Calu3 (cell line): ENCODE measurements around the gene TRIM63. TPM values are rescaled to one million over a fixed set of nuclear protein-coding genes. Genes with fewer than 3 reads are reported as not detected.

Experiments
- BruUV-seq: library from RNA; stranded (reverse); fragments of 400-500 nt; replicated peaks from 2 replicates; lab custom pipeline; 2021; lab: Mats Ljungman, UMichigan
- CTCF ChIA-PET: fragments of 300-600 bp; sonication (Branson Sonifier 250); formaldehyde crosslinking; loops from one replicate; lab custom pipeline; 2022; ENCODE audit warnings: antibody characterized with exemption; lab: Charles Lee
- DNase-seq: peaks from one replicate; pipeline ENCODE4 v3.0.0; 2022
- H3K27ac Mint-ChIP-seq: one replicate; pipeline ENCODE4 v1.8.0; 2022; ENCODE audit warnings: mixed read lengths; ENCODE audit not compliant: unreplicated experiment
- H3K27me3 Mint-ChIP-seq: one replicate; pipeline ENCODE4 v1.8.0; 2022; ENCODE audit warnings: mixed read lengths; ENCODE audit not compliant: unreplicated experiment
- H3K36me3 Mint-ChIP-seq: one replicate; pipeline ENCODE4 v1.8.0; 2022; ENCODE audit warnings: mild to moderate bottlenecking, moderate library complexity, mixed read lengths; ENCODE audit not compliant: insufficient read depth, unreplicated experiment
- H3K4me1 Mint-ChIP-seq: one replicate; pipeline ENCODE4 v1.8.0; 2022; ENCODE audit warnings: mild to moderate bottlenecking, low read depth, mixed read lengths; ENCODE audit not compliant: unreplicated experiment
- H3K4me3 Mint-ChIP-seq: one replicate; pipeline ENCODE4 v1.8.0; 2022; ENCODE audit warnings: mild to moderate bottlenecking, low read depth, moderate library complexity, mixed read lengths; ENCODE audit not compliant: unreplicated experiment
- H3K9me3 Mint-ChIP-seq: one replicate; pipeline ENCODE4 v1.8.0; 2022; ENCODE audit warnings: low read depth, mixed read lengths; ENCODE audit not compliant: unreplicated experiment
- intact Hi-C: fragments of 100-400 bp; cut with micrococcal nuclease; formaldehyde crosslinking; loops from one replicate; pipeline ENCODE4 v1.10.0; 2022; ENCODE audit not compliant: unreplicated experiment
- total RNA-seq: library from RNA; stranded (reverse); gene quantifications from 2 replicates; pipeline ENCODE4 v1.2.3, GENCODE V29; 2022
- TF ChIP-seq, protein P1 (sequence below): fragments of 200-600 bp; IDR thresholded peaks from one replicate; pipeline ENCODE4 v1.8.0; 2022; ENCODE audit warnings: antibody characterized with exemption; ENCODE audit not compliant: unreplicated experiment

Gene TRIM63
- total RNA-seq, 1 experiment from 2014 or later = not detected

DNA sequence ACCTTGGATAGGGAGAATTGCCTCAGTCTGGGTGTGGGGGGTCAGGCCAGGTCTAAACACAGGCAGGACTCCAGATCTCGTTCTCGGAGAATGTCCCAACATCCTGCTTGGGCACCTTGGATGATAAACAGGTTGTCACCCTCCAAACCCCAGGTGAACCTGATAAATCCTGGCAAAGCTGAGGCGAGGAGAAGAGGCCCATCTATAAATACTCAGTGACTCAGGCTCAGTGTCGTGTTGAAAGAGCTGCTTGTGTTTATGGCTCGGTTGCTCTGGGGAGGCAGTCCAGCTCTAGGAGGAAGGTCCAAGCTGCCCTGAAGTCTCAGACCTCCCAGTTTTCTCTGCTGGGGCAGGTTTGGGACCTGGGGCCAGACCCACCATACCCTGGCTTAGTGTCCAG is 15.8 kb upstream of the TRIM63 start:
- no peak overlapping the region for H3K4me3 Mint-ChIP-seq
- H3K4me1 Mint-ChIP-seq = peaks cover 28% of the 10 kb centered on the region

DNA sequence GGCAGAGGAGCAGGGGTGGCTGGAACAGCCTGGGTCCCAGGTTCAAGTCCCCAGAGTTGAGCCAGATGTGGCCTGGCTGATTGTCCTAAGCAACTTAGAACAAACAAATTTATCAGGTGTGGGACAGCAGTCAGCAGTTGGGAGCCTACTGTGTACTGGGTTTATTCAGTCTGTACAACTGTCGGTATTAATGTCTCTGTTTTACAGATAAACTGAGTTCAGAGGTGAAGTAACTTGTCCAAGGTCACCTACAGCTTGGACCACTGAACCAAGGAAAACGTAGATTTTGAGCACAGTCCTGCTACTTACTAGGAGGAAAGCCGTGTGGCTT is 14.6 kb upstream of the TRIM63 start:
- Mint-ChIP-seq H3K9me3 (no peaks in the 10 kb centered on the region), H3K4me3 (no peak overlapping the region), H3K36me3 (no peaks in the 10 kb centered on the region), H3K27me3 (no peaks in the 10 kb centered on the region), H3K27ac (no peak overlapping the region), H3K4me1 (peaks cover 30% of the 10 kb centered on the region)
- TF ChIP-seq, protein P1, sequence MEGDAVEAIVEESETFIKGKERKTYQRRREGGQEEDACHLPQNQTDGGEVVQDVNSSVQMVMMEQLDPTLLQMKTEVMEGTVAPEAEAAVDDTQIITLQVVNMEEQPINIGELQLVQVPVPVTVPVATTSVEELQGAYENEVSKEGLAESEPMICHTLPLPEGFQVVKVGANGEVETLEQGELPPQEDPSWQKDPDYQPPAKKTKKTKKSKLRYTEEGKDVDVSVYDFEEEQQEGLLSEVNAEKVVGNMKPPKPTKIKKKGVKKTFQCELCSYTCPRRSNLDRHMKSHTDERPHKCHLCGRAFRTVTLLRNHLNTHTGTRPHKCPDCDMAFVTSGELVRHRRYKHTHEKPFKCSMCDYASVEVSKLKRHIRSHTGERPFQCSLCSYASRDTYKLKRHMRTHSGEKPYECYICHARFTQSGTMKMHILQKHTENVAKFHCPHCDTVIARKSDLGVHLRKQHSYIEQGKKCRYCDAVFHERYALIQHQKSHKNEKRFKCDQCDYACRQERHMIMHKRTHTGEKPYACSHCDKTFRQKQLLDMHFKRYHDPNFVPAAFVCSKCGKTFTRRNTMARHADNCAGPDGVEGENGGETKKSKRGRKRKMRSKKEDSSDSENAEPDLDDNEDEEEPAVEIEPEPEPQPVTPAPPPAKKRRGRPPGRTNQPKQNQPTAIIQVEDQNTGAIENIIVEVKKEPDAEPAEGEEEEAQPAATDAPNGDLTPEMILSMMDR = no peak
- intact Hi-C loops = no loop called here
- no TSS peak for BruUV-seq
- CTCF ChIA-PET = no interaction called here
- DNase-seq = no peak

More for the DNA sequence above, 15.8 kb upstream of the TRIM63 start:
- BruUV-seq = no TSS peak
- CTCF ChIA-PET = interaction anchor here (0.5 kb wide), 1 partner anchor 164 kb away, joined by 3 read pairs; no protein-coding TSS in a partner anchor
- Mint-ChIP-seq H3K27me3 (no peaks in the 10 kb centered on the region), H3K9me3 (no peaks in the 10 kb centered on the region), H3K27ac (no peak overlapping the region), H3K36me3 (no peaks in the 10 kb centered on the region)
- DNase-seq = peak; percentile 4
- TF ChIP-seq, protein P1 = no peak
- intact Hi-C loops = no loop called here

DNA sequence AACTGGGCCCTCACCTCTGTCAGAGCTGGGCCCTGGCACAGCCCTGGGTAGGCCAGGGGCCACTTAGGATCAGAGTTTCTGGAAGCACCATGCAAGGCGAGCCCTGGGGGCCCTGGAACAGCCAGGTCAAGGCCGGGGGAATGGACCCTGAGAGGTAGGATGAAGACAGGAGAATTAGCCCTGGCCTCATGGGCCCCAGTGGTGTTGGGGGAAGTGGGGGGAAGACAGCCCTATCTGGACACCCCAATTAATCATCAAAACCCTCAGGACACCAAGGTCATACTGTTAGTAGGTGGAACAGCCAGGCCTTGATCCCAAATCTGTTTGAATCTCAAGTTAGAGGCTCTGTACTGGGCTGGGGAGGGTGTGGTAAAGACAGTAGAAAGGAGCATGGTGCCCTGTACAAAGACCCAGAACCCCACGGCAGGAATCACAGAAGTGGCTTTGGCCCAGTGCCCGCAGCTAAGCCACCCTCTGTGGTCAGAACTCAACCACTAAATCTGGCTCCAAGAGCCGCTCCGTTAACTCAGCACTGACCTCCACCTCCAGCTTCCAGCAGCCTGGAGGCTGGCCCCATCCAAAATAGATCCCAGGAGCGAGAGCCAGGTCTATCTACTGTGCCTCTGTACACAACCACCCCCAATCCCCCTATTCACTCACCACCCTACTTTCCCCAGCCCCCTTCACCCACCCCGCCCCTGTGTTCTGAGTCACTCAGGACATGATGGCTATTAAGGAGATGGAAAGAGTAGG is 14.0 kb upstream of the TRIM63 start:
- H3K27ac Mint-ChIP-seq = no peak overlapping the region
- BruUV-seq = no TSS peak
- H3K36me3 Mint-ChIP-seq = no peaks in the 10 kb centered on the region
- H3K4me1 Mint-ChIP-seq = peaks cover 32% of the 10 kb centered on the region
- CTCF ChIA-PET = no interaction called here
- H3K9me3 Mint-ChIP-seq = no peaks in the 10 kb centered on the region
- TF ChIP-seq, protein P1 = no peak
- intact Hi-C loops = no loop called here
- no peak for DNase-seq
- no peaks in the 10 kb centered on the region for H3K27me3 Mint-ChIP-seq
- no peak overlapping the region for H3K4me3 Mint-ChIP-seq

DNA sequence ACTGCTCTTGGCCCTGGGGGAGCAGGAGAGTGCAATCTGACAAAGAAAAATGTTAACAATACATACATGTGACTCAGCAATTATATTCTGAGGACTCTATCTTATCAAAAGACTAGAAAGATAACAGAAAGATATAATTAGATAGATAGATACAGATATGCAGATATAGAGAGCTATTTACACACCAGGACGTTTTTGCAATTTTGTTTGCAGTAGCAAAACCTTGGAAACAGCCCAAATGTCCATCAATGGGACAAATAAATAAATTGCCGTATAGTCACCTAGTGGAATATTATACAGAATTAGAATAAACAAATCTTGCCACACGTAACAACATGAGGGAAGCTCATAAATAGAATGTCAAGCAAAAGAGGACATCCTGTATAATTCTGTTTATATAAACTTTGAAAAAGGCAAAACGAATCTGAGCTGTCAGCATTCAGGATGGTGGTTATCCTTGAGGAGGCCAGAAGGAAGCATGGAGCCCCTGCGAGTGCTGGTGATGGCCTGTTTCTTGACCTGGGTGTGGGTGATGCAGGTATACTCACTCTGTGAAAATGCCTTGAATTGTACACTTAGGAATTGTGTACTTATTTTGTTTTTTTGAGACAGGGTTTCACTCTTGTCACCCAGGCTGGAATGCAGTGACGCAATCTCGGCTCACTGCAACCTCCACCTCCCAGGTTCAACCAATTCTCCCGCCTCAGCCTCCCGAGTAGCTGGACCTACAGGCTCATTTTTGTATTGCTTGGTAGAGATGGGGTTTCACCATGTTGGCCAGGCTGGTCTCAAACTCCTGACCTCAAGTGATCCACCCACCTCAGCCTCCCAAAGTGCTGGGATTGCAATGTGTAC is 12.8 kb upstream of the TRIM63 start:
- Mint-ChIP-seq H3K36me3 (no peaks in the 10 kb centered on the region), H3K9me3 (no peaks in the 10 kb centered on the region), H3K27me3 (no peaks in the 10 kb centered on the region), H3K4me3 (no peak overlapping the region), H3K4me1 (peaks cover 42% of the 10 kb centered on the region), H3K27ac (no peak overlapping the region)
- no TSS peak for BruUV-seq
- intact Hi-C loops = no loop called here
- DNase-seq = no peak
- TF ChIP-seq, protein P1 = no peak
- CTCF ChIA-PET = no interaction called here
